Mesothelial cell of epicardium (in vitro differentiated cells): ENCODE results near the gene CRELD2. TPM values are rescaled to one million over a fixed set of nuclear protein-coding genes. Genes with fewer than 3 reads are reported as not detected.
A peak's percentile ranks its signal among the peaks of the same experiment; 100 is the strongest.

Experiments
- DNase-seq, 2 experiments: peaks; one replicate each; pipeline ENCODE4 v3.0.0; 2021; ENCODE audit warnings: low spot score in 2 of 2; ENCODE audit not compliant: unreplicated experiment in 2 of 2
- H3K27ac Mint-ChIP-seq: 2 replicates; pipeline ENCODE4 v1.8.0; 2021; ENCODE audit warnings: mixed read lengths
- H3K27me3 Mint-ChIP-seq: 2 replicates; pipeline ENCODE4 v1.8.0; 2021; ENCODE audit warnings: low read depth, mixed read lengths
- H3K36me3 Mint-ChIP-seq: 2 replicates; pipeline ENCODE4 v1.8.0; 2021; ENCODE audit warnings: mixed read lengths
- H3K4me1 Mint-ChIP-seq: 2 replicates; pipeline ENCODE4 v1.8.0; 2021; ENCODE audit warnings: mixed read lengths
- H3K4me3 Mint-ChIP-seq: 2 replicates; pipeline ENCODE4 v1.8.0; 2021; ENCODE audit warnings: mild to moderate bottlenecking, moderate library complexity, mixed read lengths
- H3K9me3 Mint-ChIP-seq: 2 replicates; pipeline ENCODE4 v1.8.0; 2021; ENCODE audit warnings: mixed read lengths
- CTCF ChIP-seq: fragments of 200-600 bp; sonication (generic); IDR thresholded peaks from one replicate; pipeline ENCODE4 v1.5.0; 2021; ENCODE audit warnings: antibody characterized with exemption; ENCODE audit not compliant: unreplicated experiment
- total RNA-seq: library from RNA; stranded (reverse); gene quantifications from 3 replicates; pipeline ENCODE4 v1.2.1, GENCODE V29; 2021

Gene CRELD2
- total RNA-seq, 1 donor from 2014 or later: 41.4 TPM

GRCh38 chr22:49934891-49935557 lies 16.6 kb downstream of the CRELD2 start:
- no peaks in the 10 kb centered on the region for H3K9me3 Mint-ChIP-seq
- DNase-seq: peak in 1 of 2 experiments; percentile 61
- no peak for TF ChIP-seq CTCF
- peaks cover 20% of the 10 kb centered on the region for H3K4me1 Mint-ChIP-seq
- no peaks in the 10 kb centered on the region for H3K36me3 Mint-ChIP-seq
- H3K4me3 Mint-ChIP-seq: no peak overlapping the region
- no peaks in the 10 kb centered on the region for H3K27me3 Mint-ChIP-seq
- H3K27ac Mint-ChIP-seq: no peak overlapping the region

- H3K4me3 Mint-ChIP-seq: no peak overlapping the region
- no peak for DNase-seq
- no peaks in the 10 kb centered on the region for H3K36me3 Mint-ChIP-seq
- H3K9me3 Mint-ChIP-seq: no peaks in the 10 kb centered on the region
- H3K27ac Mint-ChIP-seq: no peak overlapping the region
- no peaks in the 10 kb centered on the region for H3K27me3 Mint-ChIP-seq
- no peak for TF ChIP-seq CTCF
- H3K4me1 Mint-ChIP-seq: peaks cover 20% of the 10 kb centered on the region
Measured at GRCh38 chr22:49935561-49935960, 17.1 kb downstream of the CRELD2 start.

- no peak for DNase-seq
- no peaks in the 10 kb centered on the region for H3K27me3 Mint-ChIP-seq
- H3K36me3 Mint-ChIP-seq: no peaks in the 10 kb centered on the region
- H3K4me3 Mint-ChIP-seq: peak overlapping the region; percentile 53
- H3K4me1 Mint-ChIP-seq: peaks cover 17% of the 10 kb centered on the region
- H3K9me3 Mint-ChIP-seq: no peaks in the 10 kb centered on the region
- TF ChIP-seq CTCF: no peak
- peak overlapping the region; percentile 21 for H3K27ac Mint-ChIP-seq
Measured at GRCh38 chr22:49936018-49936972, 17.9 kb downstream of the CRELD2 start.

GRCh38 chr22:49936973-49937757 lies 18.7 kb downstream of the CRELD2 start:
- no peak for DNase-seq
- no peak for TF ChIP-seq CTCF
- Mint-ChIP-seq H3K27ac (no peak overlapping the region), H3K4me1 (peaks cover 16% of the 10 kb centered on the region), H3K36me3 (no peaks in the 10 kb centered on the region), H3K27me3 (no peaks in the 10 kb centered on the region), H3K4me3 (peak overlapping the region; percentile 53), H3K9me3 (no peaks in the 10 kb centered on the region)

GRCh38 chr22:49937758-49938564 lies 19.5 kb downstream of the CRELD2 start:
- Mint-ChIP-seq H3K4me3 (no peak overlapping the region), H3K4me1 (peaks cover 16% of the 10 kb centered on the region), H3K27ac (no peak overlapping the region), H3K9me3 (no peaks in the 10 kb centered on the region), H3K36me3 (no peaks in the 10 kb centered on the region), H3K27me3 (no peaks in the 10 kb centered on the region)
- no peak for TF ChIP-seq CTCF
- DNase-seq: no peak
